Measurements from ENCODE around the gene PPFIBP1. TPM values are rescaled to one million over a fixed set of nuclear protein-coding genes. Genes with fewer than 3 reads are reported as not detected.

PPFIBP1 gene
- total and polyA plus RNA-seq, 2 of the 8 experiments (the other 6 are each of a cell fraction or from before 2014, with no cell fraction given): 7.7 to 31.3 TPM

DNA sequence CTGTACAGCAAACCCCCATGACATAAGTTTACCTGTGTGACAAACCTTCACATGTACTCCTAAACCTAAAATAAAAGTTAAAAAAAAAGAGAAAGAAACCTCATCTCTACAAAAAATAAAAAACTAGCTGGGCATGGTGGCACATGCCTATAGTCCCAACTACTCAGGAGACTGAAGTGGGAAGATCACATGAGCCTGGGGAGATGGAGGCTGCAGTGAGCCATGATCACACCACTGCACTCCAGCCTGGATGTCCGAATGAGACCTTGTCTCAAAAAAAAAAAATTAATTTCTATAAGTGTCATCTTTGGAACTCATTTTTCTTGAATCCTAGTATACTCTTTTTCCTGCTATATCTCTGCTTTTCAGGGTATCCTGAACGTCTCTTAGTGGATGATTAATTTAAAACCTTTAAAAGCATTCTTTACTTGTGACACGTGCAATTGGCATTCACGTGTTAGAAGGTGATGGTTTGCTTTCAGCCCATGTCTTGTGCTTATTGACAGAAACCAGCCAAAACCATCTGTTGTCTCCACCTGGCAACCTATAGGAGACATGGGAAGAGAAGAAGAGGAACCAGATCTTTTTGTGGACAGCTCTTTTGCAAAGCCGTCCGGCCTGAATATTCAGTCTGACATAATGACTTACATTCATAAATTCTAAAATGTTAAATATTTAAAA is 30.6 kb upstream of the PPFIBP1 start (continued):
- TF ChIP-seq RAD21 (IDR thresholded peaks at IDR 0.05 in 1 of 2, conservative IDR thresholded peaks at IDR 0.05 in 1 of 2; ENCODE audit: low read depth in 2 of 2, low read length in 2 of 2): no peak
- no peak for TF ChIP-seq RBBP5 (IDR thresholded peaks at IDR 0.05; ENCODE audit: borderline replicate concordance, low read depth, low read length)

Data from H1 (cell line).